Esophagus squamous epithelium (tissue), 4 donors: ENCODE measurements around the gene RNF181.

Experiments
- POLR2A ChIP-seq, 4 donors: fragments of 450-650 bp; IDR thresholded peaks; one replicate each; pipeline ENCODE4 v1.6.1; 2017; ENCODE audit warnings: antibody characterized with exemption in 4 of 4, mild to moderate bottlenecking in 4 of 4, moderate library complexity in 3 of 4
- TF ChIP-seq, protein P1 (sequence below), 6 experiments: fragments of 450-650 bp in 4 of 6; fragments of 200-600 bp in 2 of 6; sonication (generic) in 2 of 6; IDR thresholded peaks; one replicate each; pipeline ENCODE4 v1.5.1; 2016 to 2019; ENCODE audit warnings: antibody characterized with exemption in 6 of 6, mild to moderate bottlenecking in 4 of 6, moderate library complexity in 4 of 6

DNA sequence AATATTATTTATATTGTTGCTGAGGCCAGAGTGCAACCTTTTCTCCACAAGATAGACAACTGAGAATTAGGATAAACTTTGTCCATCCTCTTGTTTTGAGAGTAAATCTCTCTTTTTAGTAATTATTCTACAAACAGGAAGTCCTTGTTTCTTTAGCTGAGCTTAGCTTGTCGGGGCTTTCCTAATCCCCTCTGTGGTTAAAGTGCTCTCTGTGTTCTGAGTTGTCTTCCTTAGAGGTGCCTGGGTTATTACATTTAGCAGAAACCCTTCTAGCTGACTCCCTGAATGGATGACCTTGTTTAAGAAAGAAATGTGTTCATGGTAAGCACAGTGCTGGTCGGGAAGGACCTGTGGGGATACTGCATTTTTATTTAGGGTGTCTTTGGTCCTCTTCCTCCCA lies 33.1 kb downstream of the RNF181 start:
- TF ChIP-seq, protein P1, sequence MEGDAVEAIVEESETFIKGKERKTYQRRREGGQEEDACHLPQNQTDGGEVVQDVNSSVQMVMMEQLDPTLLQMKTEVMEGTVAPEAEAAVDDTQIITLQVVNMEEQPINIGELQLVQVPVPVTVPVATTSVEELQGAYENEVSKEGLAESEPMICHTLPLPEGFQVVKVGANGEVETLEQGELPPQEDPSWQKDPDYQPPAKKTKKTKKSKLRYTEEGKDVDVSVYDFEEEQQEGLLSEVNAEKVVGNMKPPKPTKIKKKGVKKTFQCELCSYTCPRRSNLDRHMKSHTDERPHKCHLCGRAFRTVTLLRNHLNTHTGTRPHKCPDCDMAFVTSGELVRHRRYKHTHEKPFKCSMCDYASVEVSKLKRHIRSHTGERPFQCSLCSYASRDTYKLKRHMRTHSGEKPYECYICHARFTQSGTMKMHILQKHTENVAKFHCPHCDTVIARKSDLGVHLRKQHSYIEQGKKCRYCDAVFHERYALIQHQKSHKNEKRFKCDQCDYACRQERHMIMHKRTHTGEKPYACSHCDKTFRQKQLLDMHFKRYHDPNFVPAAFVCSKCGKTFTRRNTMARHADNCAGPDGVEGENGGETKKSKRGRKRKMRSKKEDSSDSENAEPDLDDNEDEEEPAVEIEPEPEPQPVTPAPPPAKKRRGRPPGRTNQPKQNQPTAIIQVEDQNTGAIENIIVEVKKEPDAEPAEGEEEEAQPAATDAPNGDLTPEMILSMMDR (IDR thresholded peaks at IDR 0.05) = no peak
- no peak for TF ChIP-seq POLR2A (IDR thresholded peaks at IDR 0.05)
